GM12878 (cell line): ENCODE data around the gene KIF23.

Experiments
- CTCF ChIP-seq, 3 experiments: IDR thresholded peaks in 2 of 3; conservative IDR thresholded peaks in 1 of 3; 2 replicates each; pipeline ENCODE4 v1.5.1; 2011; ENCODE audit warnings: low read depth in 3 of 3, low read length in 3 of 3, mild to moderate bottlenecking in 3 of 3, control low read depth in 2 of 3, moderate library complexity in 2 of 3, inconsistent platforms in 1 of 3, mixed read lengths in 1 of 3; ENCODE audit not compliant: control insufficient read depth in 2 of 3, insufficient read depth in 1 of 3; ENCODE audit errors: extremely low read depth in 1 of 3
- EGR1 ChIP-seq, 2 experiments: IDR thresholded peaks; 1 replicate in 1 of 2; 2 replicates in 1 of 2; pipeline ENCODE4 v1.6.1; 2011 to 2012; ENCODE audit warnings: low read depth in 2 of 2, low read length in 2 of 2, borderline replicate concordance in 1 of 2, mild to moderate bottlenecking in 1 of 2, moderate library complexity in 1 of 2
- HDAC6 ChIP-seq: fragments of 200-600 bp; sonication (generic); IDR thresholded peaks from one replicate; pipeline ENCODE4 v1.8.0; 2017; ENCODE audit warnings: antibody characterized with exemption; ENCODE audit not compliant: unreplicated experiment
- POLR2A ChIP-seq: IDR thresholded peaks from 2 replicates; pipeline ENCODE4 v1.6.1; 2011; ENCODE audit warnings: low read depth, mild to moderate bottlenecking, low read length
- POLR2AphosphoS2 ChIP-seq: IDR thresholded peaks from 2 replicates; pipeline ENCODE4 v1.6.1; 2011; ENCODE audit warnings: low read depth, mild to moderate bottlenecking, low read length, improper control_type of control experiment, moderate library complexity
- SRF ChIP-seq, 2 experiments: IDR thresholded peaks; 2 replicates each; pipeline ENCODE4 v1.6.1; 2011; ENCODE audit warnings: low read depth in 2 of 2, low read length in 2 of 2, mild to moderate bottlenecking in 1 of 2, moderate library complexity in 1 of 2
- STAT1 ChIP-seq: fragments of 450-650 bp; conservative IDR thresholded peaks from 2 replicates; pipeline ENCODE4 v1.6.1; 2014; ENCODE audit warnings: antibody characterized with exemption, mild to moderate bottlenecking

GRCh38 chr15:69460481-69460880 is 46.3 kb downstream of the KIF23 start:
- no peak for TF ChIP-seq STAT1
- no peak for TF ChIP-seq CTCF (IDR thresholded peaks at IDR 0.05 in 2 of 3, conservative IDR thresholded peaks at IDR 0.05 in 1 of 3; ENCODE audit: control insufficient read depth in 2 of 3, extremely low read depth in 1 of 3, insufficient read depth in 1 of 3, low read depth in 3 of 3, low read length in 3 of 3)
- TF ChIP-seq HDAC6: no peak
- TF ChIP-seq EGR1 (IDR thresholded peaks at IDR 0.05; ENCODE audit: borderline replicate concordance in 1 of 2, low read depth in 2 of 2, low read length in 2 of 2): no peak
- TF ChIP-seq POLR2AphosphoS2: no peak
- TF ChIP-seq POLR2A: no peak
- no peak for TF ChIP-seq SRF (IDR thresholded peaks at IDR 0.05; ENCODE audit: low read depth in 2 of 2, low read length in 2 of 2)
